ELR (cell line): ENCODE measurements around the gene CYTH4.

ENCODE experiments used
- DNase-seq: peaks from one replicate; pipeline ENCODE4 v3.0.0-alpha.2; 2015; ENCODE audit warnings: low read depth

Gene CYTH4

DNA sequence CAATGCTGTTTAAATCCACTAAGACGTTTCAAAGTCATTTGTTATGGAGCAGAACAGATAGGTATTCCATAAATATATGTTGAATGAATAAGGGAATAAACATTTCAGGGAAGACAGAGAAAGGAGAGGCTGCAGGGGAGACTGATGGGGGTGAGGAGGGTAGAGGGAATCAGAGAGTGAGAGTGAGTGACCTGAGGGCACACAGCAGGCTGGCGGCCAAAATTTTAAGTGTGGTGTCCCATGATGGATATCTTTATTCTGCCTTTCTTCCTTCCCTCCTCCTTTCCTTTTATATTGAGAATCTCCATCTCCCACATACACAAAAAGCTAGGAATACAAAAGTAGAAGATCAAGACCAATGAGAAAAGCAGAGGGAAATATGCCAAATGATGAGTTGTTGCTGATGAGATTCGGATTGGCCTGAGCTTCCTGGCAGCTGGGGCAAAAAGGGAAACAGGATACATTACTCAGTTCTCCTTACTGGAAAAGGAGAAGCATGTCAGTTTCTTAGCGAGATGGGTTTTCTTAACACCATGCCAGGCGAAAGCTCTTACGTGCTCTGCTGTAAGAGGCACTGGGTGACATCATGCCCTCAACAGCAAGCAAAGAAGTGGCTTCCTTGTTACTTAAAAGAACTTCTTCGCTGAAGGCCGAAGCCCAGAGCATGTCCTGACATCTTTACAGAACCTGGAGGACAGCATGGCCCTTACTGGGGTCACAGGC is 11.2 kb upstream of the CYTH4 start:
- DNase-seq: peak; percentile 63

DNA sequence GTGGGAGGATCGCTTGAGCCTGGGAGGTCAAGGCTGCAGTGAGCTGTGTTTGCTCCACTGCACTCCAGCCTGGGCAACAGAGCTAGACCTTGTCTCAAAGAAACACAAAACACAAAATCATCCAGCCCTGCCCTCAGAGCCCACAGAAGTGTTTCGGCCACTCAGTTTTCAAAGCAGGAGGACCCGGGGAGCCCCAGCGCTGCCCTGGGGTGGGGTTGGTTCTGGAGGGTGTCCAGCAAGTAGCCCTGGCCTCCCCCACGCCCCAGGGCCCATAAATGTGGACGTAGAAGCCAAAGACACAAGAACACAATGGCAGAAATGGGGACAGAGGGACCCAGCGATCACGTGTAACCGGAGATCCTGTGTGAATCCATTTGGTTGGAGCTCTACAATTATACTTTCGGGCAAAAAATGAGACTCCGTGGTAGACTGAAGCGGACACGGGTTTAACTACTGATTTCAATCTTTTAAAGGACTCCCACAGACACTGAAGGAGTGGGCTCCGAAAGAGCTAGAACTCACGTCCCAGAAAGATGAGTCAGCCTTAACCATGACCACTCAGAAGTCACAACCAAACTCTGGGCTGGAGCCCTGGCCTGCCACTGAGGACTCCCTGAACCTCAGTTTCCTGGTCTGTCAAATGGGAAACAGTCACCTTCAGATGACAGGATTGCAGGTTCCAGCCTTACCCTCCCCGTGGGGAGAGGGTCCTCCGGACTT is 9.0 kb upstream of the CYTH4 start:
- DNase-seq: peak; percentile 77

DNA sequence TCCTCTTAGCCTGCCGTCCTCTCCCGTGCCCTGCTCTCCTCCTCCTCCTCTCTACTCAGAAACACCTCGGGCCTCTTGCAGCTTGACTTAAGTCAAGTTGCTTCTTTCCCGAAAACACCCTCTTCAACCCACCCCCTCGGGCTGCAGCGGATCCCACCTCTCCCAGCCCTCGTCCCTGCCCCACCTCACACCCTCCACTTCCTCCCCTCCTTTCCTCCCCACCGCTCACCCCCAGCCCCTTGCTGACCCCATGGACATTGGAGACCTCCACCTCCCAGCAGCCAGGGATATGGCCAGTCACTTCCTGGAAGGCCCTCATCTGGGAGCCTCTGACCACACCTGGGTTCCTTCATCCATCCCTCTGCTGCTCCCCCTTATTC is 8.5 kb upstream of the CYTH4 start:
- DNase-seq: no peak

DNA sequence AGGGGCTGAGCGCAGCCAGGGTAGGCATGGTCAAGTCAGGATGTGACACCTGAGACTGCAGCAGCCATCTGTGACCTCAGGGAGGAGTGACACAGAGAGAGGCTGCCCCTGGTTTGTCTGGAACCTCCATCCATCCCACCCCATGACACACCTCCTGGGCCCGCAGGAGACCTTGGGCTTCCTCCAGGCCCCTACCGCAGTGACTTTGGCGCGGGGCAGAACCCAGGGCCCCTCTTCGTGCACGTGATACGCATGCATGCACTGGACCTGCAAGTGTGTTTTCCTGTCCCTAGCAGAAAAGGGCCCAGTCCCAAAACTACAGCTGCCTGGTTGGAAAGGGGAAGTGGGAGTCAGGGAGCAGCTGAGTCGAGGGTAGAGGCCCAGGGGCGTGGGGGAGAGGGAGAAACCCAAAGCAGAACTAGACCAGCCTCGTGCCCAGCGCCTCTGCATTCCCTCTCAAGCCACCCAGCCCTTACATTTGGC is 7.9 kb upstream of the CYTH4 start:
- DNase-seq: no peak

DNA sequence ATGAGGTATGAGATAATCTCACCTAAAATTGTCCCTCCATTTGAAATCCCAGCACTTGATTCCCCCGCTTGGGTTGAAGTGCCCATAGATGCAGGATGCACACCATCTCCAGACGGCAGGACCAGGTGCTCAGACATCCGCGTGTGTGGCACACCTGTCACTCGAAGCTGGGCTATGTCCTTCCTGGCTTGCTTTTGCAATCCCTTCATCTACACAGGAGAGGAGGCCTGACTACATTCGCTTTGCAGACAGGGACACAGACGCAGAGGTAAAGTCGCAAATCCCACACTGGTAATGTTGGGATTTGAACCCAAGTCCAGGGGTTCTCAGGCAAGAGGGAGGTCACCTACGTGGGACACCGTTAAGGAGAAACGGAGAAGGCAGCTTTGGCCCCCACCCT is 7.2 kb upstream of the CYTH4 start:
- DNase-seq: no peak

DNA sequence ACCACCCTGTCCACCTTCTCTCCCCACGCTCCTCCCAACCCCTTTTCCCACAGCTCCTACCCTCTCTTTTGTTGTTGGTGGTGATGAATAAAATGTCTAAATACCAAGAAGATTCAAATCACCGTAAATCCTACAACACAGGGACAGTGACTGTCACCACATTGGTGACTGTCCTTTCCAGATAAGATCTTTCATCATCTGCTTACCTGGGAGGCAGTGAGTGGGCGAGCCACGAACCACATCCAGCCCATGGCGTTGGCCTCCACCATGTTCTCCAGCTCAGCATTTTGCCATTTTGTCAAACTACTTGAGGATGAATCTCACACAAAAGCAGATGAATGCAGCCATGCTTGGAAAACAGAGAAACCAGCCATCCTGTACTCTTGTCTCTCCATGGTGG is 6.7 kb upstream of the CYTH4 start:
- DNase-seq: no peak

DNA sequence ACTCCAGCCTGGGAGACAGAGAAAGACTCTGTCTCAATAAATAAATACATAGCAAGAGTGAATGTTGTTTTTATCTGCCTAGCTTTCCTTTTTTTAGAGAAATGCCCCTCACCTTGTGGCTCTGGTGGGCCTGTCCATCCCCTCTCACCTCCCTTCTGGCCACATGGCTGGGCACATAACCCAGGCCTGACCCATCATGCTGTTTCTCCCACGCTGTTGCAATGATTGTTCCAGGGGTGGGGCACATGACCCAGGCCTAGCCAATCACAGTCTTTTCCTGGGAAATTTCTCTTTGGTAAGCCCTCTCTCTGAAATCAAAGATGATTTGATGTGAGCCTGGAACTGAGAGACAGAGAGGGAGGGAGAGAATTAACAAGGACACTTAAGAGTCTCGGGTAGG is 5.5 kb upstream of the CYTH4 start:
- DNase-seq: no peak

DNA sequence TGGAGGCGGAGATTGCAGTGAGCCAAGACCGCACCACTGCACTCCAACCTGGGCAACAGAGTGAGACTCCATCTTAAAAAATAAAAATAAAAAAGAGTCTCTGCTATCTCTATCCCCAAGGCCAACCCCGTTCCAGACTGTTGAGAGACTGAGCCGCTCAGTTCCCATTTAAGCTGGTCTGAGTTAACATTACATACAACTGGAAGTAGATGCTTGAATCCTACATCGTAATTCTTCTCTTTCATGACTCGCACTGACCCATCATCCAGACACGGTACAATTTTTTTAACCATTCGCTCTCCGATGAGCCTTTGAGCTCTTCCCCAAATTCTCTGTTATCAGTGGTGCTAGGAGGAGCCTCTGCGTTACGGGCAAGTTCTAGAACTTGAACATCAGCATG is 4.9 kb upstream of the CYTH4 start:
- no peak for DNase-seq

DNA sequence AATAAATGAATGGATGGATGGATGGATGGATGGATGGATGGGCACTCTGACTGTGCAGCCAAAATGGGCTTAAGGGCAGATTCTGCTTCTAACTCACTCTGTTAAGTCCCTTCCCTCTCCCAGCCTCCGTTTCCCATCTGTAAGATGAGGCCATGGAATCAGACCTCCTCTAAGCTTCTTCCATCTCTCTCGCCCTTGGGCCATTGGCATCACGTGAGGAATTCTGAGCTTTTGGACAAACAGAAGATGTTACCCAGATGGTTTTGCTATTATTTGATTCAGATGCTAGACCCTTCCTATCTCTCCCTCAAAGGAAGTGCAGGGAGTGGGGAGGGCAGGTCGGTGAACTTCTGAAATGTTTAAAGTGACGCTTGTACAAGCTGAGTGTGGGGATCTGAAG is 4.0 kb upstream of the CYTH4 start:
- DNase-seq: no peak

DNA sequence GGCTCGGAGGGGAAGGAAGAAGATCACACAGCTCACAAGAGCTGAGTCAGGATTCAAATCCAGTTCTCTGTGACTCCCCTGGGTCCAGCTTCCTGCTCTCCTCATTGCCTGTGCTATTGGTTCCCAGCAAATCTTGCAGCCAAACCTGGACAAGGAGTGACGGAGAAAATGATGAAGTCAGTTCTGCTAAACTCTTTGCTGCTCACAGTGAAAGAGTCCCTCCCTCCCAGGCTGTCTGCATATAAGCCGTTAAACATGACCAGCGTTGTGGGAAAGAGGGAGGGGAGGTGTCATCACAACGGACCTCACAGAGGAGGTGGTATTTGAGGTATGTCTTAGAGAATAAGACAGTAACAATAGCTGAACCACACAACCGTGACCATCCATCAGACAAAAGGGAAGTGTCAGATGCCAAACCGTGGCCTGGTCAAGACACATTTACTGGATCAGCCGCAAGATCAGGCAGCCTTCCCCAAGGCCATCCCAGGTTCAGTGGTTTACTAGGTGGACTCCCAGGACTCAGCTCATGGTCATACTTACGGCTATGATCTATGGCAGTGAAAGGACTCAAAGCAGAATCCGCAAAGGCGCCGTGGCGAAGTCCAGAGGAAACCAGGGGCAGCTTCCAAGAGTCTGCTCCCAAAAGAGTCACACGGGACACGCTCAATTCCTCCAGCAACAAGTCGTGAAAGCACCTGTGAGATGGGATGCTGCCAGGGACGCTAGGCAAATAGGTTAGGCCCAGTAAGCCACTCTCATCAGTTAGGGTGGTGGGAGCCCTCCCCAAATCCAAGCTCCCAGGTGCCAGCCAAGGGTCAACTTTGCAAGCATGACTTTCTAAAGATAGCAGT is 2.8 kb upstream of the CYTH4 start:
- DNase-seq: no peak

DNA sequence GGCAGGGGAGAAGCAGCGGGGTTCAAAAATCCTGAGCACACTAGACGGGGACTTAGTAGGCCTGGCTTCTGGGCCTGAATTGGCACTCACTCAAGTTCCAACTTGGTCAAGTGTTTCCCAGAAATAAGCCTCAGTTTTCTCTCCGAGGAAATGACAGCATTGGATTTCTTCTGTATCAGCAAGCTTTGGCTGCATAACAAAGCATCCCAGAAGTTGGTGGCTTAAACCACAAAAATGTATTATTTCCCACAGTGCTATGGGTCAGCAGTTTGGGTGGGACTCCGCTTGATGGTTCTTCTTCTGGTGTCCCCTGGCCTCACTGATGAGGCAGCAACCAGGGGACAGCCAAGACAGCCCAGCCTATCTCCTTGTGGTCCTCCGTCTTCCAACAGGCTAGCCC is 1.6 kb upstream of the CYTH4 start:
- DNase-seq: no peak

DNA sequence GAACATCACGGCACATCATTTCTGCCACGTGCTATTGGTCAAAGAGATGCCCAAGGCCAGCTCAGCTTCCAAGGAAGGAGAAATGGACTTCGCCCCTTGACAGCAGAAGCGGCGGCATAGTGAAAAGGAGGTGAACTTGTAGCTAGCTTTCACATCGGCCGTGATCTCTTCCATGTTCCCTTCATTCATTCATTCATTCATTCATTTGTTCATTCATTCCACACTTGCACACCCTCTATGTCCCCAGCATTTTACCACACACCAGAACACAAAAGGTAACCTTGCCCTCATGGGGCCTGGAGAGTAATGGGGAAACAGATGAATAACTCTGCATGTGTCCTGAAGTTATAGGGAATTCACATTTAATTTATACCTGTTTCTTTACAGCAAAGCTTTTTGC is 1.1 kb upstream of the CYTH4 start:
- DNase-seq: no peak

DNA sequence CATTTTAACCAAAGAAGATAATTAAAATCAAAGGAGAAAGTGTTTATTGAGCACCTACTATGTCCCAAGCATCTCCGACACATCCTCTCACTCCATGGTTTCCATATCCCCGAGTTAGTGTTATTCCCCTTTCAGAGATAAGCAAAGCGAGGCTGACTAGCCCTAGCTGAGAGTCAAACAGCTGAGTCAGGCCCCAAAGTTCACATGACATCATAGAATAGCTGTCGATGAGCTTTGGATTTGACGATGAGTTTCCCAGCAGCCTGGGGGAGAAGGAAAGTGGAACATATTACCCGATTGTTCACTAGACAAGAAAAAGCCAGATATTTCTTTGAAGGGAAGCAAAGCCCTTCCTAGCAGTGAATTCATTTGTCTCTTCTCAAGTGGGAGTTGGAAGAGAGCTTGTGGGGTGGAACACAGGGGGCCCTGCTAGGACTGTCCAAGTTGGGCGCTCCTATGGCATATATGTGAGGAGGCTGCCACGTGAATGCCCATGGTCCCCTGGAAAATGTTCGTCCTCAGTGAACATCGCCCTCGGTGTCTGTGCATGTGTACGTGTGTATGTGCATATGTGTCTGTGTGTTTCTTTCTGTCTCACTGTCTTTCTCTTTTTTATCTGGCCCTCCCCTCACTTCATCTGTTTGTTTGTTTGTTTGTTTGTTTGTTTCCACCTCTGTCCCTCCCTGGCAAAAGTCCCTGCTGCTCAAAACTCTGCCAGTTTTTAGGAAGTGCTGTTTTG is 493 bp upstream of the CYTH4 start:
- peak; percentile 29 for DNase-seq

DNA sequence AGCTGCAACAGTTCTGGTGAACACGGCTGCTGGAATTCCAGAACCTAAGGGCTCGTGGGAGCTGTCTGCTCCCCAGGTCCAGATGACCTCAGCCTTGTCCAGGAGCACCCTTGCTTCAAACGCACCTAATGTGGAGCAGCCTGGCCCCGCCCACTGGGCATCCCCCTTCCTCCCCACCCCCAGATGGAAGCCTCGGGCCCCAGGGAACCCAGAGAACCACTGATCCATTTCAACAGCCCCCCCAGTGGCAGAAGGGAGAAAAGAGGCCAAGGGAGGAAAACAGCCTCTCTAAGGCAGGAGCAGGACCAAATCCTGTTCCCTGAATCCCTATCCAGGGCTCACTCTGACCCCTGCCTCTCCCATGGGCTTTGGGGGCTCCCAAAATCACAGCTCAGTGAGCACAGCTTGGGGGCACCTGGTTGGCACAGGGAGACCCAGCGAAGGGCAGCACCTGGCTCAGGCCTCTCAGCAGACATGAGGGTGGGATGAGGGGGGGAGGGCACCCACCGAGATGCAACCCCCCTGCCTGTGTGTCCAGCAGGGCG is 1.2 kb downstream of the CYTH4 start:
- DNase-seq: peak; percentile 43

DNA sequence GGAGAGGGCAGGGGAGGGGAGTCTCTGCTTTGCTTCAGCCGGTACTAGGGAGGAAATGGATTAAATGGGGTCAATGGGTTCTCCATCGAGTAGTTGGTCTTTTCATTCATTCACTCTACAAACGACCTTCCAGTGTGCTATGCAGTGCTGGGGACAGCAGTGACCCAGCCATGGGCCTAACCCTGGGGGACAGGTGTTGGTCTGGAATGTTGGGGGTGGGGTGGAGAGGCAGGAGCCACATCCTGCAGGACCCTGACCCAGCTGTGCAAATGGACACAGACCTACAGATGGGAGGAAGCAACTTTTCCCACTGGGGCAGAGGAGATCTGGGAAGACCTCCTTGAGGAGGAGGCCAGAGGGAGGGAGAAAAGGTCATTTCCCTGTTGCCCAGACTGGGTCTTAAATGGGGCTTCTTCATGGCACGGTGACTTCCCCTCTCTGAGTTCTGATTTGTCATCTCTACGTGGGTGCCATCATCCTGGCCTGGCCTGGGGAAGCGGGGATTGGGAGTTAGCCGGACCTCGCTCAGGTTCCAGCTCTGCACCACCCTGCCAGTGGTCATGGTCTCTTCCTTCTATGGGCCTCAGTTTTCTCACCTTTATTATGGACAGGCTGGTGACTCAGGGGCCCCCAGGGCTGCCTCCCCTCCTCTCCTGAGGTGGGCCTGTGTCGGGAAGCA is 2.0 kb downstream of the CYTH4 start:
- DNase-seq: no peak

DNA sequence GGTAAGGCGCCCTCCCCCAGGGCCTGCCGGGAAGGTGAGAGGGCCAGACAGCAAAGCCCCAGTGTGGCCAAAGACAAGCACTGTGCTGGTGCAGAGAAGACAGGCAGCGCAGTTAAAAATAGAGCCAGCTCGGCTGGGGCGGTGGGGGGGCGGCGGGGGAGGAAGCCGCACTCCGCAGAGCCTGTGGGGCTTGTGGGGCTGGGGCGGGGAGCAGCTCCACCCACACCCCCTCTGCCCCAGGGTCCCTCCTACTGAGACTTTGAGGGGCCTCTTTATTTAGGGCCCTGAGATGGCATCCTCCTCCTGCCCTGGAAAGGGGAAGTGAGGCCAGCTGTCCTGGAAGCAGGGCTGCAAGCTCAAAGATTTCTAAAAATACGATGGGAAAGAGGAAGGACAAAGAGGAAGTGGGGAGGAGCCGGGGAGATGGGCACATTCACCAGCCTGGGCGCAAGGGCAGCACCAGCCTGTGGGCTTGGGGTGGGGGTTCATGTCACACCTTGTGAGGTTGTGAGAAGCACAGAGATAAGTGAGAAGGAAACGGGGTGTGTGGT is 2.6 kb downstream of the CYTH4 start:
- no peak for DNase-seq

DNA sequence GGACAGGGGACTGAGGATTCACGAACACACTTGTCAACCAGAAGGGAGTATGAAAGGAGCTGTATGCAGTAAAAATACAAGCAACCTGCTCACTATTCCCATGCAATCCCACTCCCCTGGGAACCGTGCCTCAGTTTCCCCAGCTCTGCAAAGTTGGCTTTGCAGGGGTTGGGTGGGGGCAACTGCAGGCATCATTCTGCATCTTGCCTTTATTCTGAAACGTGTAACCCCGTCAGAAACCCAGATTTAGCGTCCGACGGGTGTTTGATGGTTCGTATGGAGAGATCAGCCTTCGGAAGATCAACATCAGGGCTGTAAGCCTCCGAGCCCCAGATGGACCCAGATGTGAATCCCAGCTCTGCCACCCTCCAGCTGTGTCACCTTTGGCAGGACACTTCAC is 3.6 kb downstream of the CYTH4 start:
- DNase-seq: no peak

DNA sequence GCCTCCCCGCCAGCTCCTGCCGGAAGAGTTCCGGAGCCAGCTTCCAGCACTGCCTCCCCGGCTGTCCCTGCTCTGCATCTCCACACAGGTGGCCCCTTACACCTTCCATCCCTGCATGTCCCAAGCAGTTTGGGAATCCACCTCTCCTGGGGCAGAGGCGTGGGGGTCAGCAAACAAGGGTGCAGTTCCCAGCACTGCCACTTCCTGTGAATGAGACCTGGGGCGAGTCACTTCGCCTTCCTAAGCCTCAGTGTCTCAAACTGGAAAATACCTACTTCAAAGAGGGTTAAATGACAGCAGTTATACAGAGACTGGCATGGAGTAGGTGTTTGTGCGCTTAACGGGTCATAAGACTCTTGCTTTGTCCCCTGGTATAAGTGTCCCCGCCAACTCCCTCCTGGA is 5.2 kb downstream of the CYTH4 start:
- no peak for DNase-seq

DNA sequence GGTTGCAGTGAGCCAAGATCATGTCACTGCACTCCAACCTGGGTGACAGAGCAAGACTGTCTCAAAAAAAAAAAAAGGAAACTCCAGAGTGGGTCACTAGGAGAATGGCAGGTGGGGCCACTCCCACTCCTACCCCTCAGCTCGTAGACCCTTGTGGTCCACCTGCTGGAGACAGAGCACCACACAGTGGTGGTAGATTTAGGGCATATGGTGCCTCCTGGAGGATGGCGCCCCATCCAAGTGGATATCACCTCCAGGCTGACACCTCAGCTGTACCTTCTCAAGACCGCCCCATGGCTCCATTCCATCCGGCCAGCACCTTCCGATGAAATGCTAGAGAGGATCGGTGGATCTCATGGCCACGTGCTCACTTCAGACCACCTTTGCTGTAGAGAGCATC is 6.2 kb downstream of the CYTH4 start:
- no peak for DNase-seq

DNA sequence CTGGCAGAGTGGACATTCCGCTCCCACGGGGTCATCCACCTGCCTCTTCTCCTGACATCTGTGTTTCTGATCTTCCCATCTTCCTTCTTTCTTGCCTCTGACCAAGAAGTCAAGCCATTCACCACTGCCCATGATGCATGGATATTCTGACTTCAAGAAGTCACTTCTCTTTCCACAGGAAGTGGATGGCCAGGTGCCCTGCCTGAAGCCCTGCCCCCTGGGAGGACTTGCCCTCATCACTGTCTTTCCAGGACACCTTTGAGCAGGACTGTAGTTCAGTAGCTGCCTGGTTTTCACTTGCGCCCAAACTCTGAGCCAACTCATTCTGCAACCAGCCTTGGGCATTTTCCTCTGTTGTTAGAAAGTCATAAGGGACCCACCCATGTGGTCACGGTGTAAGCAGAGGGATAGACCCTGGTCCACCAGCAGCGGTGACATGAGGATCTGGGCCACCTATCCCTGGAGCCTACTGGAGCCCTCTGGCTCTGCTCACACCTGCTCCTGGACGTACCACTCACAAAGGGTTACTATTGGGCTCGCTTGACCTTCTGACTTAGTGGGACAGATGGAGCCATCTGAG is 6.9 kb downstream of the CYTH4 start:
- DNase-seq: no peak

DNA sequence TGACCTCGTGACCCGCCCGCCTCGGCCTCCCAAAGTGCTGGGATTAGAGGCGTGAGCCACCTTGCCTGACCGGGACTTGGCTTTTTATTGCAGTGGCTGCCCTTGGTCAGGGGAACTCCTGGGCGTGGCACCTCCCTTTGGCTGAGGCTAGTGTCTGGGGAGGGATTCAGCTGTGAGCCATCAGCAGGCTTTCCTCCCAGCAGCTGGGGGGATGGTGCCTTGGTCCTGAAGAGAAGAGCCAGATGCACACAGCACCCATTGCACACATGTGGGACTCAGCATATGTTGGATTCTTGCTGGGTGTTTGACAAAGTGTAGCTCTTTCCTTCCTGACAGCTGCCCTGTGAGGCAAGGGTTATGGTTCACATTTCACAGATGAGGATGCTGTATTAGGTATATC is 8.4 kb downstream of the CYTH4 start:
- DNase-seq: peak; percentile 51
